HG02763 (cell line): ENCODE results near the gene TTLL3.

Experiments
- ATAC-seq: cut with Tn5 transposase; IDR thresholded peaks from one replicate; pipeline ENCODE4 v1.9.1; 2021; ENCODE audit warnings: mild to moderate bottlenecking, moderate library complexity; ENCODE audit not compliant: unreplicated experiment

Gene TTLL3

GRCh38 chr3:9806688-9807589 is 3.1 kb upstream of the TTLL3 start:
- ATAC-seq: no peak

- no peak for ATAC-seq
Observed at GRCh38 chr3:9807981-9808344, 2.1 kb upstream of the TTLL3 start.

- no peak for ATAC-seq
Observed at GRCh38 chr3:9808345-9809037, 1.6 kb upstream of the TTLL3 start.

GRCh38 chr3:9809239-9809614 is 835 bp upstream of the TTLL3 start:
- peak; percentile 13 for ATAC-seq

GRCh38 chr3:9810433-9810770 is 340 bp downstream of the TTLL3 start:
- no peak for ATAC-seq

GRCh38 chr3:9810846-9811245 is 784 bp downstream of the TTLL3 start:
- ATAC-seq: no peak

- no peak for ATAC-seq
Observed at GRCh38 chr3:9812870-9813483, 2.9 kb downstream of the TTLL3 start.

- ATAC-seq: no peak
Observed at GRCh38 chr3:9815986-9816385, 5.9 kb downstream of the TTLL3 start.

GRCh38 chr3:9817436-9817835 is 7.4 kb downstream of the TTLL3 start:
- ATAC-seq: no peak

- no peak for ATAC-seq
Observed at GRCh38 chr3:9818666-9819335, 8.7 kb downstream of the TTLL3 start.

GRCh38 chr3:9820543-9820942 is 10.5 kb downstream of the TTLL3 start:
- no peak for ATAC-seq

GRCh38 chr3:9820946-9821345 is 10.9 kb downstream of the TTLL3 start:
- no peak for ATAC-seq

- no peak for ATAC-seq
Observed at GRCh38 chr3:9825451-9826040, 15.5 kb downstream of the TTLL3 start.

GRCh38 chr3:9826815-9827573 is 16.9 kb downstream of the TTLL3 start:
- no peak for ATAC-seq

GRCh38 chr3:9828801-9829755 is 19.0 kb downstream of the TTLL3 start:
- no peak for ATAC-seq

GRCh38 chr3:9831253-9831652 is 21.2 kb downstream of the TTLL3 start:
- ATAC-seq: no peak

GRCh38 chr3:9833078-9833477 is 23.0 kb downstream of the TTLL3 start:
- ATAC-seq: no peak

- ATAC-seq: no peak
Observed at GRCh38 chr3:9834520-9835380, 24.7 kb downstream of the TTLL3 start.
